ENCODE measurements around the gene OGG1.
"Not testable (repeated sequence)": the region's sequence is repeated elsewhere in the genome, so short reads cannot be mapped to it uniquely, and the experiment has no call there.

The OGG1 gene

DNA sequence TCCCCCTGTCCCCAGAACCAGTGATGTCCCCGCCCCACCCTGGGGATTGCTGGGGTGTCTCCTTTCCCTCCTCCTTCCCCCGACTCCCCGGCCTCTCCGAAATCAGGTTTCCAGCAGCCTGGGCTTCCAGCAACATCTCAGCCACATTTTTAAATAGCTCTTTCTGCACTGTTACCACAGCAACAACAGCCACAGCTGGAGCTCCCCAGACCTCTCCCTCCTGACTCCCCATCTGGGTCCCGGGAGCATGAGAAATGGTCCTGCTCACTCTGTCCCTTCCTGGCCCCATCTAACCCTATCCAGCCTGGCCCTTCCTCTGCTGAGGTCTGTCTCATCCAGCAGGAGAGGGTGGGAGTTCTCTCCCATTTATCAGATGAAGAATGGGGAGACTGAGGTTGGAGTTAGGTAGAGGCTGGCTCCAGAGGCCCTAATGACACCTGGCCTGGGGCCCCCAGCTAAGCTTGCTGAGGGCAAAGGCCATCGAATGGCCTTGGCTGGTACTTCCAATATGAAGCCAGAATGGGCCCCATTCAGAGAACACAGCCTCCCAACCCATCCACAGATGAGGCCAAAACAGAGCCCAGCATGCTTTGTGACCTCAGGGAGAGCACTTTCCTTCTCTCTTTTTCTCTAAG is 18.5 kb downstream of the OGG1 start:
- DNase-seq = no peak

DNA sequence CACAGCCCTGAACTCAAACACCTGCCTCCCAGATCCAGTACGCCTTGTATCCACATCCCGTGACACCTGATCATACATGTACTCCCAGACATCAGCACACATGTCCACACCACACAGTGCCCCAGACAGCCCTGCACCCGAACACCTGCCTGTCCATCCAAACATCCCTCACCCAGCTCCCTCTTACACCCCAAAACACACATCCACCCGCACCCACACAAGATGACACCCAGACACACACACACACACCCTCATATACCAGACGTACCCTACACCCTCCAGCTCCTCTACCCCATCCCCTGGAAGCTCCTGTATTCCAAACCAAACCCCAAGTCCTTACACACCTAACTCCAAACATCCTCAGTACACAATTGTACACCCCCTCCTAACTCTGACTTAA is 19.3 kb downstream of the OGG1 start:
- no peak for DNase-seq

DNA sequence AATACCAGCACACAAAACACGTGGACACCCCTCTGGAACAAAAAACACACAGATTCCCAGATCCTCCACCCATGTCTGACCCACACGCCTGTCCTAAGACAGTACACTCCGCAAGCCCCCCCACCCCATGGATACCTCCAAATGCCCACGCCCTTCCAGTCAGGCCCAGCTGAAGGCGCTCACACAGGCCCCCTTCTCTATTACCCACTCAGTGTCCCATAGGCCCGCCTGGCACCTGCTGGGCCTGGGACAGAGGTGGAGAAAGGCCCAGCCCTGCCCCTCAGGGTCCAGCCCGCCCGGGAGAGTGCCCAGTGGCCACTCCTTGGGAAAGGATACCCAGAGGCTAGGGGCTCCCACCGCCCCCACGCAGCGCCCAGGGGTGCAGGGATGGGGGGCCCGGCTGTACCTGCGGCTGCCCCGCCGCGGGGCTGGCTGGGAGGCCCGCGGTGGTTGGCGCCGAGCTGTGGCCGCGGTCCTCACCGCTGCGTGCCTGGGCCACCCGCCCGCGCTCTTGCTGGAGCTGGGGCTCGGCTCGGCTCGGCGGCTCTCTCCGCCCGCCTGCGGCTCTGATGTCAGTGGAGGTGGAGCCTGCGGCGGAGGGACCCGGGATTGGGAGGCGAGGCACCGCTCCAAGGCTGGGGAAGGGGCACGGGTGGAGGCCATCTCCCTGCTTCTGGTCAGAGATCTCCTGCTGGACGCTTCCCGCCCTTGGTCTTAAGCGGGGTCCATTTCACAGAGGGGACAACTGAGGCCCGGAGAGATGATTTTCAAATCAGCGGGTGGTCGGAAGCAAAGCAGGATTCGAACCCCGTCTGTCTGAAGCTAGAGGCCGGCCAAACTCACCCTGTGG is 19.9 kb downstream of the OGG1 start, which contains the start of gene CAMK1:
Gene CAMK1, minus strand, starts transcription at position 522 of the 850 bp plus-strand sequence. CDS start 2,198 bp downstream, outside the sequence.
- DNase-seq = peak; percentile 58

DNA sequence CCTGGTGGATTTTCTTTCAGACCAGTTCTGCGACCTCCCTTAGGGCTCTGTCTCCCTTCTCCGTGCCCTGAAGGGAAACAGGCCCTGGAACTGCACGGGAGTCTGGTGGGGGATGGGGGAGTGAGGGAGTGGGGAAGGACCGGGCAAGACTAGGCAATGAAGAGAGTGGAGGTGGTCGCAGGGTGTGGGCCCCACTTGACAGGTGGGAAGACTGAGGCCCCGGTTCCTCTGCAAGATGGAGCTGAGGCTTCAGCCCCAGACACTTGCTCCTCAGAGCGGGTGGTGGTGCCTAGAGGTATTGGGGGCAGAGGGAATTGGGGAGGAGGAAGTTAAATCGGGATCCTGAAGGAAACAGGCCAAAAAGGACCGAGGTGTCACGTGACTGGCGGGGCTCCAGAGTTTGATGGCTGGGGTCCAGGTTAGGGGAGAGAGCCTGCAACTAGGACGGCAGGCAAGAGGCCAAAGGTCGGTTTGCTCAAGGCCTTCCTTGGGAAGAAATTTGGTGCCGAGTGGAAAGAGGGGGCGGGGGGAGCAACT is 20.6 kb downstream of the OGG1 start:
- no peak for DNase-seq

DNA sequence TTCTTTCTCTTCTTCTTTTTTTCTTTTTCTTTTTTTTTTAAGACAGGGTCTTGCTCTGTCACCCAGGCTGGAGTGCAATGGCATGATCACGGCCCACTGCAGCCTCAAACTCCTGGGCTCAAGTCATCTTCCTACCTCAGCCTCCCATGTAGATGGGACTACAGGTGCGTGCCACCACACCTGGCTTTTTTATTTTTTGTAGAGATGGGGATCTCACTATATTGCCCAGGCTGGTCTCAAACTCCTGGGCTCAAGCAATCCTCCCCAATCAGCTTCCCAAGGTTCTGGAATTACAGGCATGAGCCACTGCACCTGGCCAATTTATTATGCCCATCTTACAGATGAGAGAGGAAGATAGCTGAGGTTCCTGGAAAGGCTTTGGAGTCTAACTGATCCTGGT is 21.3 kb downstream of the OGG1 start:
- DNase-seq = not testable (repeated sequence)

DNA sequence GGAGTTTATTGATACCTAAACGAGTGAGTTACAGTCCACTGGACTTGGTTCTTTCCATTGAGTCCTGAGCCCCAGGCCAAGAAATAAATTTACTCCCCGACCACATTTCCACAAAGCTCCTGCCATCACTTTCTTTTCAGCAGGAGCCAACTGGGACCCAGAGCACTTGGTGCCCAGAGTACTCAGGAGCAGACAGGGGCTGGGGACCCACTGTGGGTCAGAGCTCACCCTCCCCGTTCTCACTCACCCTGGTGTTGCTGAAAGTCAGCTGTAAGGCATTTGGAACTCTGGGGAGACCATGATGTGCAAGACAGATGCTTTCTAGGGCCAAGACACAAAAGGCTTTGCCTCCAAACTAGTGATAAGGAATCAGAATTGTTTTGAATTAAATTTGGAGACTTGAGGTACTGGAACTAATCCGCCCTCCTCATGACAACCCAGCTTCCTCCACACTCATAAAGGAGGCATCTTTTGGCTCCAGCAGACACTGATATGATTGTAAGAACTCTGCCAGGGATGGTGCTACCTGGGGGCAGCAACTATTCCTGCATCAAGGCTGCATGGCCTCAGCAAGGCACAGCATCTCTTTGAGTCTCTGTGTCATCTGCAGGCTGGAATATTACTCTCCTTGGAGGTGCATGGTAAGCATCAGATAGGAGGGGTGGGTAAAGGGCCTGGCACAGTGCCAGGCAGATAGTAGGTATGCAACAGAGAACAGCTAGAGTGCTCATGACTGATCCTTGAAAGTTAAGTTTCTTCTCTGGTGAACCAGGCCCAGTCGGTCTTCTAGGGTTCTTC is 27.3 kb downstream of the OGG1 start:
- no peak for DNase-seq

DNA sequence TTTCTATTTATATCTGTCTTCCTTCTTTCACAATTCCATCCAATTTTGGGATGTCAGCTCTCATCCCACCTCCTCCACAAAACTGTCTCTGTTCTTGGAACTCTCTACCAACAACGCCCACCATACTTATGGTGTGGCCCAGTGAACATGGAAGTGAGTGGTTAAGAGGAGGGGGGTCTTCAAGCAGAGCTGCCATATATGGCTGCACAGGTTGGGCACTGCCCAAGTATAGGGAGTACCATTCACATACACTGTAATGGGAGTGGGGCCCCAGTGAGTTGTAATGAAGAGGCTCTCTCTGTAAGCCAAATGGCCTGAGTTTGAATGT is 27.9 kb downstream of the OGG1 start:
- DNase-seq = no peak

DNA sequence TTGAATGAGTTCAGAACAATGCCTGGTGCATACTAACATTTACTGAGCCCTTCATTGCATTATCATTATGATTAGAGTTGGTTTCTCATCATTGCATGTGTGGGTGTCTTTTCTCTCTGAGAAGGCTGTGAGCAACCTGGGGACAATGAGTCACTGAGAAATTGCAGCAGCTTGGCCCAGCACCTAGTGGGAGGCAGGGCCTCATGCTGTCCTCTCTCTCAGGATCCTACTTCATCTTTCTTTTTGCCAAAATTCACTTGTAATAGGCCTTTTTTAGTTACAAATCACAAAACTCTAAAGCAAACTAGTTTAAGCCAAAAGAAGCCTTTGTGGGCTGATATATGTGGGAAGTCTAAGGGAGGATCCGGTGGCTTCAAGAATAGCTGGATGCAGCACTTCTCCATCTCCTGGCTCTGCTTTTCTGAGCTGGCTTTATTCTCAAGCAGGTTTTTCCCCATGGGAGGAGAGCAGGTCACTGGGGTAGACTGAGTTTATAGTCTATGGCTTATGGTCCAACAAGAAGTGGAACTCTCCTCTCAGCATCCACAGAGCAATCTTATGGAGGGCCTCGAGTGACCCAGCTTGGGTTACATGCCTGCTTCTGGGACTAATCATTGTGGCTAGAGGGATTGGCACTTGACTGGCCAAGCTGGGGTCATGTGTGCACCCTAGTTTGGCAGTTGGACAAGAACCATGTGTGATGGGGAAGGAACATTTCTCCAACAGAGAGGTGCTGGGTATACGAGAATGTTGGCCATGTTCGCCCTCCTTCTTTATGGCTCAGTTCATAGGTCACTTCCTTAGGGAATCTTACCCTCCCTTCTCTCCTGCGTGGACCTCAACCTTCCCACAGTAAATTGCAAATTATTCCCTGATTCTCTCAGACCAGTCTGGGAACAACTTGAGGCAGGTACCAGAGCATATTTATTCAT is 28.7 kb downstream of the OGG1 start:
- DNase-seq = no peak

DNA sequence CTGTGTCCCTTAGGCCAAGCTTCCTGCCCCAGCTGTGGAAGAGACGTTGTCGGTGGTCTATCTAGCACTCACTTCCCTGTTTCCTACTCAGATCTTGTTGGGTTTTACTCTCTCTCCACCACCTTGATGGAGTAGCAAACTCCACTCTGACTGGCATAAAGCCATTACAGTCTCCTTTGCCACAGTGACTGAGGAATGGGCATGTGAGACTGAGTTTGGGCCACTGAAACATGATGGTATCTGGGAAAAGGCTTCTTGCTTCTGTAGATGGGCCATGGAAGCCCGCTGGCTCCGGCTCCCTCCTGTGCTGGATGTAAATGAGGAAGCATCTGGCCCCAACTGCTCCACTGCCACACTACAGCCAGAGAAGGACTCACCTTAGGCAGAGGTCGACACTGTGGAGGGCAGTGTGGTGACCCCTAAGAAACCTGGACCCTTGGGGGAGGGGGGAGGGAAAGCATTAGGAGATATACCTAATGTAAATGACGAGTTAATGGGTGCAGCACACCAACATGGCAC is 29.4 kb downstream of the OGG1 start:
- DNase-seq = no peak

DNA sequence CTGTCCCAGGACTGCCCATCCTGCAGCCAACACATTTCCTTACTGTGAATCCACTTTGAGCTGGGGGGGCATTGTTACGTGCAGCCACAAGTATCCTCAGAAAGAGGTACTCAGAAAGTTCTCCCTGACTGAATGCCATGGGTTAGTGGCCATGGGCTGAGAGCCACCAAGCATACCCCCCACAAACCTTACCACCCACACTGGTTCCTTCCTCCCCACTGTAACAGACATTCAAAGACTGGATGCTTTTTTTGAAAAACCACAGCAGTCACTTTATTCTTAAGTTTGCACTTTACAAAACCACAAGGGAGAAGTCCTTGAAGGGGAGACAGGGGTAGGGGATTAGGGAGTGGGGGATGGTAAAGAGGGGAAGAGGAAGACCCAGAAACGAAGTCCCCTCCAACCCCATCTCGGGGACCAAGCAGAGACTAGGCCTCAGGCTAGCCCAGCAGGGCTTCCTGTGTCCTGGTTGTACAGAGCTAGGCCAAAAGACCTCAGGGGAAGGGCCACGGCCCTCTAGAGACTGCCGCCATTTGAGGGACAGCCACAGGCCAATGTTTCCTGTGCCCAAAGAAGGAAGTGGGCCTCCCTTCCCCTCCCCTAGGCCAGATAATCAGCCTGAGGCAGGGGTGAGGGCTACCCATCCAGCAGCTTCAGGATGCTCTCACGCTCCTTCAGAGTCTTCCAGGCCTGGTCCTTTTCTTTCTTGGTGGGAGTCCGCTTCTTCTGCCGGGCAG is 30.1 kb downstream of the OGG1 start:
- DNase-seq = peak; percentile 53

DNA sequence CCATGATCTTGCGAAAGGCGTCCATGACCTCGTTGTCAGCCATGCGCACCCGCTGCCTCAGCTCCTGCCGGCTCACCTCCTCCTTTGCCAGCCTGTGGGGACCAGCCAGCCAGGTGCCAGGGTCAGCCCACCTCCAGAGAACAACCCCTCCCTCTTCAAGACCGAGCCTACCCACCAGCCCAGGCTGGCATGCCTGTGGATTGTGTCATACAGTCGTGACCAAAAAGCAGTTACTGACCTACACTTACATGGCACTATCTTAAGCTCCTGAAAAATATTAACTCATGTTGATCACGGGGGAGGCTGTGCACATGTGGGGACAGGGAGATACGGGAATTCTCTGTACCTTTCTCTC is 30.7 kb downstream of the OGG1 start:
- no peak for DNase-seq

DNA sequence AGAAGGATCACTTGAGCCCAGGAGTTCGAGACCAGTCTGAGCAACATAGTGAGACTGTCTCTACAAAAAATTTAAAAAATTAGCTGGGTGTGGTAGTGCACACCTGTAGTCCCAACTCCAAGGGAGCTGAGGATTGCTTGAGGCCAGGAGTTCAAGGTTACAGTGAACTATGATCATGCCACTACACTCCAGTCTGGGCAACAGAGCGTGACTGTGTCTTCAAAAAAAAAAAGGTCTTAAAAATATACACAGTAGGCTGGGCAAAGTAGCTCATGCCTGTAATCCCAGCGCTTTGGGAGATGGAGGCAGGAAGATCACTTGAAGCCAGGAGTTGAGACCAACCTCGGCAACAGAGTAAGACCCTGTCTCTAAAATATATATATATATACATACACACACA is 31.2 kb downstream of the OGG1 start:
- no peak for DNase-seq

DNA sequence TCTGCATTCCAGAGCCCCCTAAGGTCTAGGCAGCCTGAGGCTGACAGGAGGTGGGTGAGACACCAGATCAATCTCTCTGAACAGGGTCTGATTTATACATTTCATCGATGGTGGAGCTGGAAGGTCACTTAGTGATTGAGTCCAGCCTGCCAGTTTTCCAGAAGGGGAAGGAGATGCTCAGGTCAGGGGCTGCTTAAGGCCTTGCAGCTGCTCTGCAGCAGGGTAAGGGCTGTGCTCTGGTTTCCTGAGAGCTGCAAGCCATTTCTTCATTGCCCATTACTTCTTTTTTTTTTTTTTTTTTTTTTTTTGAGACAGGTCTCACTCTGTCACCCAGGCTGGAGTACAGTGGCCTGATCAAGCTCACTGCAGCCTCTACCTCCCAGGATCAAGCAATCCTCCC is 31.8 kb downstream of the OGG1 start:
- no peak for DNase-seq

DNA sequence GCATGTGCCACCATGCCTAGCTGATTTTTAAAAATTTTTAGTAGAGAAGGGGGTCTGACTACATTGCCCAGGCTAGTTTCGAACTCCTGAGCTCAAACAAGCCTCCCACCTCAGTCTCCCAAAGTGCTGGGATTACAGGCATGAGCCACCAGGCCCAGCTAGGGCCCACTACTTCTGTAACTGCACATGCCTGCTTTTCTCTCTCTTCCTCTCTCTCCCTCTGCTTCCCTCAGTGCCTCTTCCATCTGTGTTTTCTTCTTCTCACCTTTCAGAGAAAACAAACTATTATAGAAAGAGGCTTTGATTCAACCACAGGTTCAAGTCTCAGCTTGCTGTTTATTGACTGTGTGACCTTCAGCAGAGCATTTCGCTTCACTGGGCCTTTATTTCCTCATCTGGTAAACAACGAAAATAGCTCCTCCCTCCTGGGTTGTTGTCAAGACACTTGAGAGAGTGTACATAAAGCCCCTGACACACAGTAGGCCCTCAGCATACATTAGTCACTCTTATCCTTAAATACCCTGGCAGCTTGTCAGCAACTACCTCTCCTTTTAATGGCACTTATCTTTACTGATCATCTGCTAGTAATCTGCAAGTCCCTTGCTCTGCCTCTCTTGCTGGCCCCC is 32.3 kb downstream of the OGG1 start:
- DNase-seq = no peak

DNA sequence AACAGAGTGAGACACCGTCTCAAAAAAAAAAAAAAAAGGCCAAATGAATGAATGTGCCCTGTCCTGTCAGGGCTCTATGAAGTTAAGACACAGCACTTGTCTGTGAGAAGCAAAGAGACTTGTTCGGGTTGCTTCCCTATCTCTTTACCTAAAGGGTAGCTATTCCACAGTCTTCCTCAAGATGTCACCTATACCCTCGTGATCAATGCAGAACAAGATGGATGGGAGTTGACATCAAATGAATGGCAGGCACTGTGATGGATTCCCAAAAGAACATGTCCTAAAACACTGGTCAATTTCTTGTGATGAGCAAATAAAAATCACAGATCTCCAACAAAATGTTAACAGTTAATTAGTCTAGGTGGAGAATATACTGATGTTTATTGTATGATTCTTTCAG is 33.0 kb downstream of the OGG1 start:
- peak; percentile 31 for DNase-seq

DNA sequence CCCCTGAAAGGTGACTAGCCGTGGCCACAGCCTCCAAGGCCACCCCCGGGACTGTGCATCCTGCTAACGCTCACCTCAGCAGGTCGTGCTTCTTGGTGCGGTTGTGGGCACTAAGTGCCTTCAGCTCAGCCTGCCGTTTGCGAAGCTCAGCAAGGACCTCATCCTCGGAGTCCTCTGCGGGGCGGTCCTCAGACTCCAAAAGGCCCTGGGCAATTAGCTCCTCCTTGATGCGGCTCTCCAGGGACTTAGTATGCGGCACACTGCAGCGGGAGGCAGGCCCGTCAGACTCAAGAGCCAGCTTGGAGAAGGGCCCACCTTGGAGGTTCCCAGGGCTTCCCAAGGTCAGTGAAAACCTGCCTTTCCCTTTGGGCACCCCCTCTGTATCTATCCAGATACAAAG is 34.2 kb downstream of the OGG1 start:
- no peak for DNase-seq

DNA sequence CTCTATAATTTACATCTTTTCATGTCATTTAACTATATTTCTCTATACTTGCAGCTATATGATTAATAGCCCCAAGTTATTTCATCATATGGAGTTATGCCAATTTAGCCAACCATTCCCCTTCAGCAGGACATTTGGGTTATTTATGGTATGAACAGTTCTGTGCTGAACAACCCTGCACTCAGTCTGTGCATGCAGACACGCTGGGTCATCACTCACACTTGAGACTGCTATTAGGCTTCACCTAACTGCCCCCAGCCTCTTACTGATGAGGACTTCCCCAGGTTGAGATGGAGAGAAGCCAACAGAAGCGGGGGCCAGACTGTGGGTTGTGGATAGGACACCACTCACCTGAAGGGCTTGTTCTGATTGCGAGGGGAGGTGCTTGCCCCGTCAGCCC is 35.2 kb downstream of the OGG1 start:
- DNase-seq = no peak

DNA sequence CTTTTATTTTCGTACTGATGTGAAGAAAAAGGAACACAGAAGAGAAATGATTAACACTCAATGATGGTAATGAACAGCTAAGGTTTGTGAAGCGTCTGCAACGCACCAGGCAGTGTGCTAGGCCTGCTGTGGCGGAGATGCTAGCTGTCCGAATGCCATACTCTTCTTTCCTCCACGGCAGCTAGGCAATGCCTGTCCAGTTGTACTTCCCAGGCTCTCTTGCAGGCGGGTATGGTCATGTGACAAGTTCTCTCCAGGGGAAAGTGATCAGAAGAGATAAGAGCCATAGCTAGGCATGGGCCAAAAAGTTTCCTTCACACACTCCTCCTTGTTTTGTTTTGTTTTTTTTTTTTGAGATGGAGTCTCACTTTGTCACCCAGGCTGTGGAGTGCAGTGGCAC is 35.9 kb downstream of the OGG1 start:
- DNase-seq = no peak

DNA sequence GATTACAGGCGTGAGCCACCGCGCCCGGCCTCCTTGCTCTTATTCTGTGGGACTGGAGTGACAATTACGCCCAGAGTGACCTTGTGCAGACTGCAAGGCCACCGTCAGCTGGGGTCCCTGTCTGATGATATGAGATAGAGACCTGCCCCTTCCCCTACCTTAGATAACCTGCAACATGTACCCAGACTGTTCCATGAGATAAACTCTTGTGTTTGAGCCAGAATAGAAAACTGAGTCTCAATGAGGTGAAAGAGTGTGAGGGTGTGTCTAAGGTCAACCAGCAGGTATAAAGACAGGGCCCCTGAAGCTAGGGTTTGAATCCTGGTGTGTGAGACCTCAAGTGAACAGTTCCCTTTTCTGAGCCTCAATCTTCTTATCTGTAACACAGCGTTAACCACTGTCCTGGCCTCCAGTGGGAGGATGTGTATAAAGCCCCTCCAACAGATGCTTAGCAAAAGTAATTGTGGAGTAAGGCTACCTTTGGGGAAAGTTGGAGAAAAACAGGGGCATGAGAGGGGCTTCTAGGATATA is 36.5 kb downstream of the OGG1 start:
- no peak for DNase-seq

DNA sequence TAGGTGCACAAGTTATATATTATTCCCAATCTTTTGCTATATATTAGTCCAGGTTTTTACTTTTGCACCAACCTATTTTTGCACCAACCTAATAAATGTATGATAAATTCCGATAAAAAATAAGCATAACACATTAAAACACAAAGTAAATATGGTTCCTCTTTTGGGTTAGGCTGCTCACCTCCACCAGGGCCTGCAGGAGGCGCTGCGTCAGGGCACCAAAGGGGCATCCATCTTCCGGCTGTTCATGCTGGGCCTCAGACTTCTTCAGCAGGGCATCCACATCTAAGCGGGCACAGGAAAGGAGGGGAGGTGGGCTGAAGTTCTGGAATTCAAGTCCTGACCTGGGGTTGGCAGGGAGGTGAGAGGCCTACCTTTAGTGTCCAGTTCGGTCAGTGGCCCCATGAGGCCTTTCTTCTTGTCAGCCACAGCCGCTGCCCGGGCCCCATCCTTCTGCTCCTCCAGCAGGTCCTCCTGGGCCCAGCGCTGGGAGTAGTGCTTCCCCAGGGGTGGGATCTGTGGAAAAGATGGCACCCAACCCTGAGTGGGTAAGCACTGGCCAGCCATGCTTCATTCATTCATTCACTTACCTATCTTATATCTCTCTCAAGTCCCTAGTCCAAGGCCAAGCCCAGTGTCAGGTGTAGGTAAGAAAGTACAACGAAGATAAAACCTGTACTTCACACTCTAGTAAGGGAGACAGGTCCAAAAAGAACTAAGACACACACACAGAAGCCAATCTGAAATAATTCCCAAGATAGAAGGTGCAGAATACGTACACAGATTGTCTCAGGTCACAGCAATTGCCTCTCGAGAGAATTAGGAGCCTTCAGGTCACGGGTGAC is 37.3 kb downstream of the OGG1 start:
- DNase-seq = no peak
